Upper lobe of left lung (tissue), 4 donors: Measurements from ENCODE around the gene AQP12A.

Experiments
- CTCF ChIP-seq, 6 experiments: fragments of 450-650 bp in 4 of 6; fragments of 200-600 bp in 2 of 6; sonication (generic) in 2 of 6; IDR thresholded peaks; one replicate each; pipeline ENCODE4 v1.5.1; 2016 to 2019; ENCODE audit warnings: antibody characterized with exemption in 6 of 6
- POLR2A ChIP-seq, 4 donors: fragments of 450-650 bp; IDR thresholded peaks; one replicate each; pipeline ENCODE4 v1.5.1; 2016 to 2017; ENCODE audit warnings: antibody characterized with exemption in 4 of 4, mild to moderate bottlenecking in 2 of 4

GRCh38 chr2:240717681-240718581 is 26.3 kb downstream of the AQP12A start:
- no peak for TF ChIP-seq CTCF (IDR thresholded peaks at IDR 0.05)
- no peak for TF ChIP-seq POLR2A (IDR thresholded peaks at IDR 0.05)
